Choroid plexus epithelial cell (primary cell): Measurements from ENCODE around the gene RBM38.

ENCODE experiments used
- DNase-seq: peaks from one replicate; pipeline ENCODE4 v3.0.0-alpha.2; 2010; ENCODE audit warnings: low read depth
- H3K4me3 ChIP-seq: 2 replicates; pipeline ENCODE4 v1.5.1; 2011; ENCODE audit warnings: low read depth, mild to moderate bottlenecking, control low read depth, low read length, moderate library complexity
- TF ChIP-seq, protein P1 (sequence below): conservative IDR thresholded peaks from 2 replicates; pipeline ENCODE4 v1.5.1; 2011; ENCODE audit warnings: low read depth, mild to moderate bottlenecking, control low read depth, inconsistent platforms, low read length, moderate library complexity

The RBM38 gene

DNA sequence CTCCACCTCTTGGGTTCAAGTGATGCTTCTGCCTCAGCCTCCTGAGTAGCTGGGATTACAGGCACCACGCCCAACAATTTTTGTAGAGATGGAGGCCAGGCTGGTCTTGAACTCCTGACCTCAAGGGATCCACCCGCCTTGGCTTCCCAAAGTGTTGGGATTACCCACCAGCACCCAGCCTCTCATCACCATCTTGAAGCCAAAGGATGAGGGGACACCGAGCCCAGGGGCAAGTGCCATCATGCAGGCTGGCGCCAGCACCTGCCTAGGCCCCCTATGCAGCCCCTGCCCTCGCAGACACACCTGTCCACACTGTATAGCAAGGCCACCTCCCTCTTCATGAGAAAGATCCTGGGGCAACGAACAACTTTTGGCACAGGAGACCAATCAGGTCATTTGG is 5.3 kb upstream of the RBM38 start:
- TF ChIP-seq, protein P1, sequence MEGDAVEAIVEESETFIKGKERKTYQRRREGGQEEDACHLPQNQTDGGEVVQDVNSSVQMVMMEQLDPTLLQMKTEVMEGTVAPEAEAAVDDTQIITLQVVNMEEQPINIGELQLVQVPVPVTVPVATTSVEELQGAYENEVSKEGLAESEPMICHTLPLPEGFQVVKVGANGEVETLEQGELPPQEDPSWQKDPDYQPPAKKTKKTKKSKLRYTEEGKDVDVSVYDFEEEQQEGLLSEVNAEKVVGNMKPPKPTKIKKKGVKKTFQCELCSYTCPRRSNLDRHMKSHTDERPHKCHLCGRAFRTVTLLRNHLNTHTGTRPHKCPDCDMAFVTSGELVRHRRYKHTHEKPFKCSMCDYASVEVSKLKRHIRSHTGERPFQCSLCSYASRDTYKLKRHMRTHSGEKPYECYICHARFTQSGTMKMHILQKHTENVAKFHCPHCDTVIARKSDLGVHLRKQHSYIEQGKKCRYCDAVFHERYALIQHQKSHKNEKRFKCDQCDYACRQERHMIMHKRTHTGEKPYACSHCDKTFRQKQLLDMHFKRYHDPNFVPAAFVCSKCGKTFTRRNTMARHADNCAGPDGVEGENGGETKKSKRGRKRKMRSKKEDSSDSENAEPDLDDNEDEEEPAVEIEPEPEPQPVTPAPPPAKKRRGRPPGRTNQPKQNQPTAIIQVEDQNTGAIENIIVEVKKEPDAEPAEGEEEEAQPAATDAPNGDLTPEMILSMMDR: no peak
- no peak for DNase-seq
- no peak overlapping the region for H3K4me3 ChIP-seq

DNA sequence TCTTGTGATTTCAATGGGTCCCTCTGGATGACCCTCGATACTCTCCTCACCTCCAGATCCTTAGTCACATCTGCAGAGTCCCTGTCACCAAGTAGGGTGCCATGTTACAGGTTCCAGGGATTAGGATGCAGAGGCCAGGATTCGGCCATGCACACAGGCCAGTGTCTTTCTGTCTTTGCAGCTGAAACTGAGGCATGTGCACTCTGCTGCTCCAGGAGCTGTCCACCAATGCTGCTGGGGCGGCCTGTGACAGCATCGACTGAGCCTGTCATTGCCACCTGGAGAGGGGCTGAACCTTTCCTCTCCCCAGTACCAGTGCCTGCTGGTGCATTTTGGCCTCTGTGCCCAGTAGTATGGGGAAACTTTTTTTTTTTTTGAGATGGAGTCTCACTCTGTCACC is 4.4 kb upstream of the RBM38 start:
- TF ChIP-seq, protein P1: no peak
- no peak for DNase-seq
- H3K4me3 ChIP-seq: no peak overlapping the region

DNA sequence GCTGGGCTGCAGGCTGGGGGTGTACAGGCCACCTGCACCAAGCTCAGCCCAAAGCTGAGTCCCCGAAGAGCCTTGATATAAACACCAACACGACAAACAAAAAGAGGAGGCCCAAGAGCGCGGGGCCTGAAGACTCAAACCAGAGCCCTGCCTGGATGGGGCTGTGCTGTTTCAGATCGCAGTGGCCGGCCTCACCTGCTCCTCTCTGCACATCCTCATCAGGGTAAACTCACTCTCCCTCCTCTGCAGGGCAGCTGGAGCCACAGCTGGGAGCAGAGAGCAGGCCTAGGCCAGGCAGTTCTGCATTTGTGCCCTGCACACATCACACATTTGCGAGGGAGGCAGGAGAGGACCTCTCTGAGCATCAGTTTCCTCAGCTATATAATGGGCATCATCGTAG is 3.7 kb upstream of the RBM38 start:
- DNase-seq: no peak
- no peak overlapping the region for H3K4me3 ChIP-seq
- TF ChIP-seq, protein P1: no peak

DNA sequence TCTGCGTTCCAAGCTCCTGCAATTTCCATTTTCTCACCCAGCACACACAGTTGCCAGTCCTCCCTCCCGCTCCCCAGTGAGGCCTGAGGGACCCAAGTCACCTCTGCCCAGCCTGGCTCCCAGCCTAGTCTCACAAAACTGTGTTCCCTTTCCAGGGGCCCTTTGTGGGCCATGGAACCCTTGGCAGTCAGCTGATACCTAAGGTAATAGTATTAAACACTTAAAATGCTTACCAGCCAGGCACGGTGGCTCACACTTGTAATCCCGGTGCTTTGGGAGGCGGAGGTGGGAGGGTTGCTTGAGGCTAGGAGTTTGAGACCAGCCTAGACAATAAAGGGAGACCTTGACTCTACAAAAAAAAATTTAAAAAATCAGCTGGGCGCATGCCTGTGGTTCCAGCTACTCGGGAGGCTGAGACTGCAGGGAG is 3.2 kb upstream of the RBM38 start:
- DNase-seq: peak; percentile 30
- no peak overlapping the region for H3K4me3 ChIP-seq
- TF ChIP-seq, protein P1: no peak

DNA sequence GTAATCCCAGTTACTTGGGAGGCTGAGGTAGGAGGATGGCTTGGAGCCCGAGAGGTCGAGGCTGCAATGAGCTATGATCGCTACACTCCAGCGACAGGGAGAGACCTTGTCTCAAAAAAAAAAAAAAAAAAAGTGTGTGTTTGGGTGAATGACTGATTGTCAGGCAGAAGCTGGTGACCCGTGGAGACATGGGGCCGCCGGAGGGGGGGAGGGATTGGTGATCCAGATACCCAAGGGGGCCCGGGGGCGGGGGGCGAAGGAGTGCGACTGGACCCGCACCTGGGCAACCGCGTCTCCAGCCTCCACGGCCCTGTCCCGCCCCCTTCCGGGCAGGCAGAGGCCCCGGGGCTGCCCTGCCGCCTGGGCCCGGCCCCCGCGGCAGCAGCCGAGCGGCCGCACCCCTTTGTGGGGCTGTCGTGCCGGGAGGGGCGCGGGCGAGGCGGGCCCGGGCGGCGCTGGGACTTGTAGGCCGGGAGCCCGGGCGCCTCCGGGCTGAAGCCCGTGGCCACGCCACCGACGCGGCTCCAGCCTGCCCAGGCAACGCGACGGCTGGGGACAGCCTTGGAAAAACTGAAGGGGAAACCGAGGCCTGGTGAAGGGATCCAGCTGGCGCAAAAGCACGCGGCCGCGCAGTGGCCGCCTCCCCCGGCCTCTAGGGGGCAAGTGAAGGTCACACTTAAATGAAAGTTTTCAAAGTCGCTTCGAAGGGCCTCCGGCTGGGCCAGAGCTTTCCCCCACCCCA is 2.1 kb upstream of the RBM38 start:
- DNase-seq: peak; percentile 45
- TF ChIP-seq, protein P1: peak; percentile 31

DNA sequence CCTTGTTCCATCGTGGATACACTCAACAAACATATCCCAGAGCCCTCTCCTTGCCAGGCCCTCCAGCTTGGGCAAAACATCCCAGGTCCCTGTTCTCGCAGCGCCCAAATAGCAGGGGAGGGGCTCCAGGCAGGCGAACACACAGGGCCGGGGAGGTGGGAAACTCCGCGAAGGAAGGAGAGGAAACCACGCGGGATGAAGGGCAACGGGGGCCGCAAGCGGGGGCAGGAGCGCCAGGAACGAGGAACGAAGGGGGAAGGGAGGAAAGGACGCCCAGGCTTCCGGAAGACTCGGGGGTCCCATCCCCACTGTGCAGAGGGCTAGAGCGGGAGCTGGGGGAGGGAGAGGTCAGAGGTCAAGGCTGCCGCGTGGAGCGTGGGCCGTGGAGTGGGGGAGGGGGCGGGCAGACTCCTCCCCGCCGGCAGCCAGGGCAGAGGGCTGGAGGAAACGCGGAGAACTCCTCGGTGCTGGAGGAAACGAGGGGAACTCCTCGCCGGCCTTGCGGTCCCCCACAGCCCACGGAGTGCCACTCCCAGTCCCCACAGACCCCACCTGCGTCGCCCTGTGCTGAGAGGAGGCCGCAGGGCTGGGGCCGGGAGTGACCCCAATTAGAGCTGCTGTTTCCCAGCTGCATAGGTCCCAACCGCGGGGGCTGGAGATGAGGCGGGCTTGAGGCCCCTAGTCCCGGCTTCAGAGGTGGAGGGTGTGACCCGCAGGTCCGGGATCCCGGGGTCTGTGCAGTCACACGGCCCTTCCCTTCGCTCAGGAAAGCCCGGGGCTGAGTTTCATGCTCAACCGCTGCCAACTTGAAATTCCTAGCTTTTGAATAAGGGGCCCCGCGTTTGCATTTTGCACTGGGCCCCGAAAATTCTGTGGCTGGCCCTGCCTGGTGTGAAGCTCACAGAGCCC is 1.2 kb upstream of the RBM38 start:
- DNase-seq: peak; percentile 36
- TF ChIP-seq, protein P1: no peak
- no peak overlapping the region for H3K4me3 ChIP-seq

More for the DNA sequence above, 2.1 kb upstream of the RBM38 start:
- peak overlapping the region; percentile 34 for H3K4me3 ChIP-seq
